ENCODE data around the gene TMPRSS3.

Gene TMPRSS3

DNA sequence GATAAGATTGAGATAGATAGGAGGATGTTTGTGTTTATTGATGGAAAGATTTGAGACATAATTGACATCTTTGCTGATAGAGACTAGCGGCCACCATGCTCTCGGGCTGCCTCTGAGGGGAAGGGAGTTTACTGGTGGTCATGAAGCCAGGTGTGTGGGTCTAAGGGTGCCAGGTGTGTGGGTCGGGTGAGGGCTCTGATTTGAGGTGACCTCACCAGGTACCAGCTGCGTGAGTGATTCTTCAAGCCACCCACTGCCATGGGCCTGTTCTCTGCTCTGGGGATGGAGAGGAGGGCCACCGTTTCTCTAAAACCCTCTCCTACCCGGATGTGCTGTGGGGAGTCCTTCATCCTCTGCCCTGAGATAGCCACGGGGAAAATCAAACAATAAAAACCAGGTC, 11.0 kb upstream of the TMPRSS3 start:
- DNase-seq, result no peak

DNA sequence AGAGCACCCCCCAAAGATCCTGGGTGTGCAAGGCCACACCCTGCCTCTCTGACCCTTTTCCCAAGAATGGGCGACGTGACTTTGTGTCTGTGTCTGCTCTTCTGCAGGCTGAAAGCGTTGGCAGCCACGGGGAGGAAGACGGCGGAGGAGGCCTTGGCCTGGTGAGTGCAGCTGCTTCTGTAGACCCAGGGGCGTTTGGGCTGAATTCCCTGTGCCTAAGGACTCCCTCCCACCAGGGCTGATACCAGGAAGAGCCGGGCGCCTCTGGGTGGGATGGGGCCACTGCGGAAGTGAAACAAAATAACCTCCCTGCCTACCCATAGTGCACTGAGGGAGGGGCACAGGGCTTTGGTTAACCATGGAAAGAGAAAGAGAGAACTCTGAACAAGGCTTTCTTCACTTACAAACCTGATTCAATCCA, 10.4 kb upstream of the TMPRSS3 start:
- DNase-seq, result peak; percentile 76 to 79

DNA sequence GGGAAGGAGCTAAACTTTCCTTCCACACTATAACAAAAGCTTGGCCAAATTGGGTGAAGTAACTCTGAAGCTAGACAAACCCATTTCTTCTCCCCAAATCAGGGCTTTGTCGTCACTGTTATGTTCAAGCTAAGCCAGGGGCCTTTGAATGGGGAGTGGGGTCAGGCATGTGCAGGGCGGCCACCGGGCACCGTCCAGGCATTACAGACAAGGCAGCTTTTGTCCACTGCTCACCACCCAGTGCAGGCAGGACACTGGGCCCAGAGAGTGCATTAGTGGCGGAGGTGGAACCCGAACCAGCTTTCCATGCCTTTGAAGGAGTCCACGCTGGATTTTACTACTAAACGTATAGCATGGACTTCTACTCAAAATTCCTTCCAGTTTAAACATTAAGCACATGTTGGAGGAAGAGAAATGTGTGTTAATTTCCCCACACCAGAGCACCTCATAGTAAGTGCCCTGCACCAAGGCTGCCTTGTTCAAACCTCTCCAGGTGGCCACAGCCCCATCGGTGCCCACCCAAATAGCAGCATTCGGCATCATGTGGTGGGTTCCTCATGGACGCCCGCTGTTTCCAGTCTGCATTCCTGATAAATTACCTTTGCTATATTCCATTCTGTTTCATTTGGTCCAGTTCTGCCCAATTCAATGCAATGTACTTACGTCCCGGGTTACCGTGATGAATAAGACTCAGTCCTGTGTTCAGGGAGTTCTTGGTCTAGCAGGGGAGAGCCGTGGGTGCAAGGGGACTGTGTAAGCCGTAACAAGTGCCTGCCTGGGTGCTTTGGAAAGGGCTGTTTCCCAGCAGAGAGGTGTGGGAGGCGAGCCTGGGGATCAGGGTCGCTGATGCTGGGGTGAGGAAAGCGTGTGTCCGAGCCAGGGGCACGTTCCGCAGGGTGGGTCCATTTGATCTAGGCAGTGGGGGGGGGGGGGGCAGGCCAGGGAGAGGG, 9.5 kb upstream of the TMPRSS3 start:
- peak; percentile 58 to 61 for DNase-seq

DNA sequence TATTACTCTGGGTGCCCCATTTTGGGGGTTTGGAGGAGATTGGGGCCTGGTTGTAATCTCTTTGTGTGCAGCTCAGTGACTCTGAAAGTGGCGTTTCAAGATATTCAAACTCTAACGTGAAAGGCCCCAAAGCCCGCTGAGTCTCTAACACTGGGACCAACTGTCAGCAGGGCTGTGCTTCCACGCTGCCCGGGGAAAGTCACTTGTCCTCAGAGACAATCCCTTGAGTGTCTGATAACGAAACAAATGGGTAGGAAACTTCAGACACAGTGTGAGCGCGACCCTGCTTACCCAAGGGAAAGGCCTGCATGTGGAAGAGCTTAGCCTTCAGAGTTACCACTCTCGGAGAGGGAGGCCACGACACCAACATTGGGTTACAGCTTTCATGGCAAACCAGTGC, 8.7 kb upstream of the TMPRSS3 start:
- DNase-seq, result peak; percentile 62 to 68

DNA sequence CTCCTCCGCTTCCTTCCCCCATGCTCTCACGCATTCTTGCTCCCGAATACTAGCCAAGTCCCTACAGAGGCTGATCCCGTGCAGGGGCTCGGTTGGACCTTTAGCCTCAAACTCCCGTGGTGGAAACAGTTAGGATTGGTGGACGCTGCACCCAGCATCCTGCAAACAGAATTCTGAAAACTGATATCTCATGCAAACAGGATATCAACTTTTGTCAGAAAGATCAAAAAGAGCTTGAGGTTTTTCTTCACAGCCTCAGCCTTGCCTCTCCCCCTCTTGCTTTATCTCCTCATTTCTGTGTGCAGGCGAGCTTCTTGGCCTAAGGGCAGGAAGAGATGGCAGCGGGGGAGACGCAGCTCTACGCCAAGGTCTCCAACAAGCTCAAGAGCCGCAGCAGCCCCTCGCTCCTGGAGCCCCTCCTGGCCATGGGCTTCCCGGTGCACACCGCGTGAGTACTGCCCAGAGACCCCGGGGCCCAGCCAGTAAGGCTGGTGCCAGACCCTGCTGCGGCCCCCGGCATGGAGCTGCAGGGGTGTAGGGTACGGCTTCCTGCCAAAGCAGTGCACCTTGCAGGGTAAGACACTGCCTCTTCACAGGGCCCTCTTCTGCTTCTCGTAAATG, 7.9 kb upstream of the TMPRSS3 start, which contains the start of gene UBASH3A:
Gene UBASH3A, plus strand, starts transcription at position 292 of the 621 bp plus-strand sequence. Its CDS starts 44 bp downstream, at position 336.
- peak; percentile 63 to 67 for DNase-seq

DNA sequence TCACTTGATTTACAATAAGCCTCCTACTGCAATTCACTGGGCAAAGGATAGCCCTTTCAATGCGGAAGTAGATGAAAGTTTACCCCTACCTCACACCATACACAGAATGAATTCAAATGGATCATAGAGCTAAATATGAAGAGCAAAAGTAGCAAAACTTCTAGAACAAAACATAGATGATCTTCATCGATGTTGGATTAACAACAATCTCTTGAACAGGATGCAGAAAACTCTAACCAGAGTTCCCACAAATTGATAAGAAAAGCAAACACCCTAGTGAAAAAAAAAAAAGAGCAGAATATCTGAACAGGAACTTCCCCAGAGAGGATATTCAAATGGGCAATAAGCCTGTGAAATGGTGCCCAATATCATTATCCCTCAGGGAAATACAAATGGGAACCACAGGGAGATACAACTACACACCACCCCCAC, 6.0 kb upstream of the TMPRSS3 start:
- no peak for DNase-seq

DNA sequence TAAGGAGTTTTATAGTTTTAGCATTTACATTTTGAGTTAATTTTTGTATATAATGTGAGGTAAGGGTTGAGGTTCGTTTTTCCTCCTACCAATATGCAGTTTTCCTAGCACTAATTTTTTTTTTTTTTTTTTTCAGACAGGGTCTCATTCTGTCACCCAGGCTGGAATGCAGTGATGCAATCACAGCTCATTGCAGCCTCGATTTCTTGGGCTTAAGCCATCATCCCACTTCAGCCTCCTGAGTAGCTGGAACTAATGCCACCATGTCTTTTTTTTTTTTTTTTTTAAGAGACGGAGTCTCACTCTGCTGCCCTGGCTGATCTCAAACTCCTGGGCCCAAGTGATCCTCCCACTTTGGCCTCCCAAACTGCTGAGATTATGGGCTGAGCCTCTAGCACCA, 5.3 kb upstream of the TMPRSS3 start:
- DNase-seq, result no peak

DNA sequence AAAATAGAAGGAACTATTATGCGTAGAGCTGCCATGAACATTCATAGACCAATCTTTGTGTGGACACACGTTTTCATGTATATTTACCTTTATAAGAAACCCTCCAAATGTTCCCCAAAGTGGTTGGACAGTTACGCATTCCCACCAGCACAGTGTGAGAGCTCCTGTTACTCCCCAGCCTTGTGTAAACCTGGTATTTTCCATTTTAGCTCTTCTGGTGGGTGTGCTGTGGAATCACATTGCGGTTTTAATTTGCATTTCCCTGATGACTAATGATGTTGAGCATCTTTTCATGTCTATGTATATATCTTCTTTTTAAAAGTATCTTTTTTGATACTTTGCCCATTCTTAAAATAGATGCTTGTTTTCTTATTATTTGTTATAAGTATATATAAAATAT, 4.7 kb upstream of the TMPRSS3 start:
- DNase-seq, result no peak

DNA sequence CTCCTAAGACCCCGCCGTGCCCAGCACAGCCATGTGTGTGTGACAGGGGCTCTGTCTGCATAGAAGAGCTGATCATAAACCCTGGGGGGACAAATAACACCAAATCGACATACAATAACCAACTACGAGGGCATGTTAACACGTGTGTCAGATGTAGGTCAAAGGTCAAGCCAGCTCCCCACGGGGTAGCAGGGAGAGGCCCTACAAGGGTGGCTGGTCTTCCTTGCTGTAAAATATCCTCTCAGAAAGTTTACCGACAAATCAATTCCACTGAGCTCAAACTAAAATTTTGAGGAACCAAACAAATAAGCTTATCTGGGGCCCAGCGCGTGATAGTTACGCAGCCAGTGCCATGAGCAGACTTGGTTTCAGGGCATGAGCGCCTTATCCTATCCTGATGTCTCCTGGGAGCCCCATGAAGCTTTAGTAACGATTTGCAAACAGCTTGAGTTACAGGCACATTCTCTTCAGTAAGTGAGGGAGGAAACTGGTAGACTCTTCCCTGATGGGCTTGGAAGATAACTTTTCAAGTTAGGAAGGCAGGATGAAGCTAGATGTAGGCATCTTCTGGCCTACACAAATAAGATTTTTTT, 2.7 kb upstream of the TMPRSS3 start:
- DNase-seq, result no peak

DNA sequence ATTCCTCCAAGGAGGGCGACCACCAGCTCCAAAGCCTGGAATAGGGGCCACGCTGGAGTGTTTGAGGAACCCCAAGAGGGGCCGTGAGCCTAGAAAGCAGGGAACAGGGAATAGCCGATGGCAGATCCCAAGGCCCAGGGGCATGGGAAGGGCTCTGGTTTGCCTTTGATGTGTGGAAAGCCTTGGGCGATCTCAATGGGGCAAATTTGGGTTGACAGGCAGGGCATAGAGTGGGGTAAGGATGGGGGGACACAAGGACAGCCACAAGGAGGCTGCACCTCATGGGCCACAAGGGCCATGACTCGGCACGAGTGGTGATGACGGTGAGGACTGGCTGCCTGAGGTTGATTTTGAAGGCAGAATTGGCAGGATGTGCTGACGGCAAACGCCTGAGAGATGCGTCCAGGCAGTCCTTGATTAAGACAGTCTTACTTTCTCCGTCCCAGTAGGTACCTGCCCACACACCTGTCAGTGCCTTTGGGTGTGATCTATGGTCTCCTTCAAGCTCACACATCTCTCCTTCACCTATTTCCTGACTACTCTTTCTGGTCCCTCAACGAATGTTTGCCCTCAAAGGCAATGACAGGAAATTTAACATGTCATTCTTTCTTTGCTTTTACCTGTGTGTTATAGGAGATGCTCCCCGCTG, 2.0 kb upstream of the TMPRSS3 start:
- DNase-seq, result no peak

DNA sequence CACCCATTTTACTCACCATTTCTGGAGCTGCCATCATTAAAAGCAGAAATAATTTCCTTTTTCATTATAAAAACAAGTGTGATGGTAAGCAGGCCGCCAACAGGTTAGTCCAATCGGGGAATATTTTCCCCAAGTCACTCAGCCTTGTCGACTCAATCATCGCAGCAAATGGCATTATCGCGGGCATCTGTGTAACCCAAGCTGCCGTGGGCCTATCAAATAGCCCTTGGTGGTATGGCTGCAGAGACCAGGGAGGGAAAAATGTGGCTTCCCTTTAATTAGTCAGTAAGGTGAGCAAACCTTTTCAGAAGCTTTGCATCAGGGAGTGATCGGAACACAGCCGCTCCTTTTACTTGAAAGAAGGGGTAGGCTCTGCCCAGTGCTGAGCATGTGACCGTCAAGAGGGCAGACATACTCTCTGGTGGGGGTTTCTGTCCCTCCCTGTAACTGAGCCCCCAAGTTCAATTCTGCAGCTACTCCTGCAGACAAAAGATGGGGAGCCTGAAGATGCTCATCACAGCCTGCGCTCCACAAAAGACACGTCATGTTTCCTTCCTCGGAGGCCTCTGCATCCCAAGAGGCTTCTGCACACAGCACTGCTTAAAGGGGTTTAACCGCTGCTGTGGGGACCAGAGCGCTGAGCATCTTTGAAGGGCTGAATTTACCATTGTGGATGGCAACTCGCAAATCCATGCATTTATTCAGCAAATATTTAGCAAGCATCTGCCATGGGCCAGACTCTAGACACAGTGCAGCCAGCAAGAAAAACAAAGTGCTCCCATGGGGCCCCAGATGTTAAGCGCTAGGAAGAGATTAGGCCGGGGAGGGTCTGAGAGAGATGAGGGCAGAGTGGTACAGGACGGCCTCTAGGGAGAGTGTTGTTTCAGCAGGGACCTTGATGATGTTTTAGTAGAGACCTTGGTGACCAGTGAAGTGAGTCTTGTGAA, 1.2 kb upstream of the TMPRSS3 start:
- DNase-seq, result no peak

DNA sequence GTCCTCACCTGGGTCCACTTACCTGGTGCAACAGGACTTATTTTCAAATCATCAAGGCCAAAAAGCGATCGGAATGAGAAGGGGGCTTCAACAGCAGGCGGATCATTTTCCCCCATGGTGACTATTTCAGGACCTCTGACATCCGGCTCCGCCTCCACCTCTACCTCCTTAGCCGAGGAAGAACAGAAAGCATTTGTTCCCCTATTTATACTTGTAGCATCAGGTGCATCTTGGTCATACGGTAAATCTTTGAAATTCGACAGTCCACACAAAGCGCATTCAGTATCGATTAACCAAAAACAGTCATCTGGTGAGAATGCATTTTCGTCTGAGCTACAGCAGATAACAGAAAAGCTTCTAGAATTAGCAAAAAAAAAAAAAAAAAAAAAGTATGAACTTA, 550 bp downstream of the TMPRSS3 start:
- DNase-seq, result no peak

DNA sequence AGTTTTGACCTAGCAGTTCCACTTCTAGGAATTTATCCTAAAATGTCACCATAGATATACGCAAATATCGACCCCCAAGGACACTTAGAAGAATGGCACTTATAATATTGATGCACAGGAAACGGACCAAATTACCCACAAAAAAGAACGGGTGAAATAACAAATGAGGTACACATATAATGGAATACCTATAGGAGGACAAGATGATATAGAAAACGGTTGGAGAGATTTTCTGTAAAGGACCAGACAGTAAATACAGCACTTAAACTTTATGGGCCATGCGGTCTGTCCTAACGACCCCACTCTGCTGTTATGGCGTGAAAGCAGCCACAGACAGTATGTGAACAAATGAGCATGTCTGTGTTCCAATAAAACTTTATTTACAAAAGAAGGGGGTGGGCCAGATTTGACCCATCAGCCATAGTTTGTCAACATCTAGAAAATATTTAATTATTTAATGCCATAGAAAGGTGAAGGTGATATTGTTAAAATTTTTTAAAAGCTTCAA, 2.4 kb downstream of the TMPRSS3 start:
- DNase-seq, result no peak

DNA sequence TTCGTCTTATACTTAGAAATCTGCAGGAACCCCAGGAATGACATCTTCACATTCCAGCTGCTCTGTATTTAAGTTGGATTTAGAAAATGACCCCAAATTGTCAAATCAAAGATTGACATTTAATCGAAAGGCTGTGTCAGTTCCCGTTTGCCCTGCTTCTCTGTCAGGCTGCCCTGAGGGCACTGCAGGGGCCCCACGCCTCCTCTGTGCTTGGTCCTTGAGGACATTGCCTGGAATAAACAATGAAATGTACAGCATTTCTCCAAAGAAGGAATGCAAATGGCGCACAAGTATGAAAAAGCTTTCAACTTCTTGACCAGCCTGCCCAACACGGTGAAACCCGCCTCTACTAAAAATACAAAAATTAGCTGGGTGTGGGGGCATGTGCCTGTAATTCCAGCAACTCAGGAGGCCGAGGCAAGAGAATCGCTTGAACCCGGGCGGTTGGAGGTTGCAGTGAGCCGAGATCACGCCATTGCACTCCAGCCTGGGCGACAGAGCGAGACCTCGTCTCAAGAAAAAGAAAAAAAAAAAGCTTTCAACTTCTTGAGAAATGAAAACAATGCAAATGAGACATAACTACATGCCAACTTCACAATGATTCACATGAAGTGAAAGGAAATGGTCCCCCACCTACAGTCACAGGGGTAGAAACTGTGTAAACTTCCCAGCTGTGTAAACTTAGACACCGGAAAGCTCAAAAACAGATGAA, 3.0 kb downstream of the TMPRSS3 start:
- DNase-seq, result peak in 1 of 2 experiments; percentile 47

DNA sequence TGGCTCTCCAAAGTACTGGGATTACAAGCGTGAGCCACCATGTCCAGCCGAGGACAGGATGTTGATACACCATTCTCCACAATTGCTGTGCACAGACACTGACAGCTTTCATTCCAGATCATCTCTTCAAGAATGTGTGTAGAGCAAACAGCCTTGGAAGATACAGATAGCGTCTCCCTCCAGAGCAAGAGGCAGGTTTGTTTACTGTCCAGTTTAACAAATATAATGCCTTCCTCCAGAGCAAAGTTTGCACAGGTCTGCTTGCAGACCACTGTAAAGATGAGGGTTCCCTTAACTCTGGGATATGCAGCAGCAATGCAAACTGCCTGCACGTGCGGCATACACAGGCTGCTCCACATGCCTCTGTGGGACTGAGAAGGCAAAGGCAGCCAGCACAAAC, 4.6 kb downstream of the TMPRSS3 start:
- DNase-seq, result no peak

DNA sequence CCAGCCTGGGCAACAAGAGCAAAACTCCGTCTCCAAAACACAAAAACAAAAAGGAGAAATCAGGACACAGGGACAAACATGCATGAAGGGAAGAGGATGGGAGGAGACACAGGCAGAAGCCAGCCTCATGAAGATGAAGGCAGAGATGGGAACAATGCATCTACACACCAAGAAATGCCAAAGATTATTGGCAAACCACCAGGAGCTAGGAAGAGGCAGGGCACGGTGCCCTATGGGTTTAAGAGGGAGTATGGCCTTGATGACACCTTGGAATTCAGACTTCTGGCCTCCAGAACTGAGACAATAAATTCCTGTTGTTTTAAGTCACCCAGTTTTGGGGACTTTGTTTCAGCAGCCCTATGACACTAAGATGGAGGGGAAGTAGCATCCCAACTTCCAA, 5.2 kb downstream of the TMPRSS3 start:
- DNase-seq, result no peak

DNA sequence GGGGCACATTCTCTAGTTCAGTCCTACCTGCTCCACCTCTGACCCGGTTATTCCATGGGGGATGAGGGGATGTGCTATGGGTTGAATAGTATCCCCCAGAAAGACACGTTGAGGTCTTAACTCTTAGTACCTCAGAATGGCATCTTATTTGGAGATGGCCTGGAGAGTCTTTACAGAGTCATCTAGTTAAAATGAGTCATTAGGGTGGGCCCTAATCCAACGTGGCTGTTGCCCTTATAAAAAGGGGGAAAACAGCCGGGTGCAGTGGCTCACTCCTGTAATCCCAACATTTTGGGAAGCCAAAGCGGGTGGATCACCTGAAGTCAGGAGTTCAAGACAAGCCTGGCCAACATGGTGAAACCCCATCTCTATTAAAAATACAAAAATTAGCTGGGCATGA, 5.7 kb downstream of the TMPRSS3 start:
- DNase-seq, result no peak

DNA sequence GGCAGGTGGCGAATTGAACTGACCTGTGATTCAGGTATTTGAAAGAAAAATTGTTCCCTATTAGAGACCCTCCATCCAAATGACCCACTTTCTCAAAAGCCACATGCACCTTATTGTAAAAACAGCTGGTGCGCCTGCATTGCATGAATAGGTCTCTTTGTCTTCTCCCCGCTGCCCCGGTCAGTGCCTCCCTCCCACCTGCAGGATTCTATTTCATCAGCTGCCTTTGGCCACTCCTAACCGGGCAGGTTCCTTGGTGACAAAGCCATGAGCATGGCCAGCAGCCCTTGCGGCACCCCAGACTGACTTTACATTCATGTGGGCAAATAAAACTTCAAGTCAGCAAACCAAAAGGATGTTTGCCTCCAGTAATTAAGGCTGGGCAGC, 6.4 kb downstream of the TMPRSS3 start:
- no peak for DNase-seq

DNA sequence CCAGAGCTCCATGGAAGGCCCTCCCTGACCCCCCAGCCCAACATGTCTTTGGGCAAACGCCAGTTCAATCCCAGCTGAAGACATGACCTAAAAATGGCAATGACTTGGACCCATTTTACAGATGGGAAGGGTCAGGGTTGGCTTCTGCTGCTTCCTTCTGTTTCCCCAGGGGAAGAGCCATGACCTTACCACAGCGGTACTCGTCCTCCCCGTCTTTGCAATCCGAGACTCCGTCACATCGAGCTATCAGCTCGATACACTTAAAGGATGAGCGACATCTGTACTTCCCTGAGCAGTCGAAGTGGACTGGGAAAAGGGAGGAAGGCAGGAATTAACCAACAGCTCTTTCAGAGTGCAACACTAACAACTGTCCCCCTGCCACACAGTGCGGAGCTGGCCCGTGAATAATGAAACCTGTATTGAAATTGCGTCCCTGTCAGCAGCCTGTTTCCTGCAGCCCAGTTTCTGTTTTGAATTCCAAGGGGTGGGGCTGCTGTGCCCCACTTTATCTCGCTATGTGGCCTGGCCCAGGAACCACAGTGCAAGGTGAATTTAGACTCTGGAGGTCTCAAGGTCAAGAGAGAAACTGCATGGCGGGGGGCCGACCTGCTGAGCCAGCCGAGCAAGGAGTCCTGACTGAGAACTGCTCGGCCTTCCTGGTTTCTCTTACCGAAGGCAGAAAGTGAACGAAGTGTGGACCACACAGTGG, 7.0 kb downstream of the TMPRSS3 start:
- DNase-seq, result no peak

DNA sequence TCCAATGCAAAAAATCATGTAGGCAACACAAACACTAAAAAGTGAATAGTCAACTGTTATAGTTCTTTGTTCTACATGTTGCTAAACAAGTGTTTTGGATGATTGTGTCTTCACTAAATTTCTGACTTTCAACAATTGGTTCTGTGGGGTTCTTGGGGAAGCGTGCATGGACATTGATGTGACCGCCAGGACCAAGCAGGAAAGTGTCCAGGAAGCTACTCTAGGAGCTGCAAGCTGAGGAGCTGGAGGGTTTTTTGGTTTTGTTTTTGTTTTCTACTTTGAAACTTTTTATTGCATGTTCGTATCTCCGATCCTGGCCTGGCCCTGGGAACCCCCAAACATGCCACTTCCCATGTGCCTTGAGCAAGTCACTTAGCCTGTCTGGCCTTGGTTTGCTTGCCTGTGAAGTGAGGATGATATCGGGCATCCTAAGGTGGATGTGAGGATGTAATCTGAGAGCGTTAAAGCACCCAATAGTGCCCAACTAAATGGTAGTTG, 8.0 kb downstream of the TMPRSS3 start:
- DNase-seq, result no peak
